HepG2 (cell line): ENCODE data around the gene RAD23A. TPM values are rescaled to one million over a fixed set of nuclear protein-coding genes. Genes with fewer than 3 reads are reported as not detected.

Experiments used
- DNMT1 ChIP-seq: sonication (generic); formaldehyde crosslinking; IDR thresholded peaks from 2 replicates; pipeline ENCODE4 v1.5.1; 2020; ENCODE audit warnings: mild to moderate bottlenecking, missing genetic modification reagents
- ELF3 ChIP-seq: IDR thresholded peaks from 2 replicates; pipeline ENCODE4 v1.6.1; 2016; ENCODE audit warnings: missing genetic modification reagents, missing compliant biosample characterization
- IKZF1 ChIP-seq: fragments of 450-650 bp; IDR thresholded peaks from 2 replicates; pipeline ENCODE4 v1.7.1; 2016
- KMT2A ChIP-seq: sonication (generic); formaldehyde crosslinking; IDR thresholded peaks from 2 replicates; pipeline ENCODE4 v1.4.0; 2020; ENCODE audit warnings: missing genetic modification reagents
- LCORL ChIP-seq, 2 experiments: fragments of 450-650 bp in 1 of 2; sonication (generic) in 1 of 2; formaldehyde crosslinking in 1 of 2; IDR thresholded peaks; 2 replicates each; pipeline versions ENCODE4 v1.5.0 to v1.6.1; 2017 to 2020; ENCODE audit warnings: antibody characterized with exemption in 1 of 2, missing genetic modification reagents in 1 of 2
- MAFF ChIP-seq: IDR thresholded peaks from 2 replicates; pipeline ENCODE4 v1.6.1; 2011; ENCODE audit warnings: low read depth, low read length, improper control_type of control experiment
- MED13 ChIP-seq: sonication (generic); formaldehyde crosslinking; IDR thresholded peaks from 2 replicates; pipeline ENCODE4 v1.5.0; 2020; ENCODE audit warnings: missing genetic modification reagents
- RARG ChIP-seq: sonication (generic); formaldehyde crosslinking; IDR thresholded peaks from 2 replicates; pipeline ENCODE4 v1.4.0; 2020; ENCODE audit warnings: low read depth, mild to moderate bottlenecking, missing genetic modification reagents
- RFX1 ChIP-seq: fragments of 450-650 bp; IDR thresholded peaks from 2 replicates; pipeline ENCODE4 v1.6.1; 2017
- RXRA ChIP-seq: sonication (generic); formaldehyde crosslinking; IDR thresholded peaks from 2 replicates; pipeline ENCODE4 v1.5.1; 2020; ENCODE audit warnings: missing genetic modification reagents
- SP4 ChIP-seq: sonication (generic); formaldehyde crosslinking; IDR thresholded peaks from 2 replicates; pipeline ENCODE4 v1.8.1; 2023; ENCODE audit warnings: mild to moderate bottlenecking, missing genetic modification reagents
- ZBTB20 ChIP-seq: sonication (generic); formaldehyde crosslinking; IDR thresholded peaks from 2 replicates; pipeline ENCODE4 v1.8.1; 2023; ENCODE audit warnings: missing genetic modification reagents, low read depth, mild to moderate bottlenecking, borderline replicate concordance
- ZBTB7A ChIP-seq: sonication (generic); formaldehyde crosslinking; IDR thresholded peaks from 2 replicates; pipeline ENCODE4 v1.8.0; 2022; ENCODE audit warnings: mild to moderate bottlenecking, missing genetic modification reagents
- ZFX ChIP-seq: sonication (generic); formaldehyde crosslinking; IDR thresholded peaks from 2 replicates; pipeline ENCODE4 v1.4.0; 2020; ENCODE audit warnings: mild to moderate bottlenecking, low read depth, missing genetic modification reagents, moderate library complexity
- ZNF232 ChIP-seq: sonication (generic); formaldehyde crosslinking; IDR thresholded peaks from 2 replicates; pipeline ENCODE4 v1.4.0; 2020; ENCODE audit warnings: missing genetic modification reagents, borderline replicate concordance
- ZNF350 ChIP-seq: sonication (generic); formaldehyde crosslinking; IDR thresholded peaks from 2 replicates; pipeline ENCODE4 v1.4.0; 2020; ENCODE audit warnings: mild to moderate bottlenecking, low read depth, missing genetic modification reagents, borderline replicate concordance
- ZNF354B ChIP-seq: sonication (generic); formaldehyde crosslinking; IDR thresholded peaks from 2 replicates; pipeline ENCODE4 v1.8.0; 2022; ENCODE audit warnings: mild to moderate bottlenecking, missing genetic modification reagents
- ZSCAN12 ChIP-seq: sonication (generic); formaldehyde crosslinking; IDR thresholded peaks from 2 replicates; pipeline ENCODE4 v1.9.0; 2021; ENCODE audit warnings: mild to moderate bottlenecking, missing genetic modification reagents
- polyA plus RNA-seq, 8 experiments: library from polyadenylated mRNA; depleted of rRNA in 3 of 8; stranded (reverse) in 7 of 8; unstranded in 1 of 8; fragments of >200 nt; fragmentation: Illumina TruSeq in 4 of 8; extraction: Trizol in 4 of 8; gene quantifications; 2 replicates each; pipeline versions ENCODE4 v1.2.1 to v1.2.3, GENCODE V29; 2011 to 2016; ENCODE audit warnings: low read depth in 4 of 8, missing spikeins in 1 of 8, mixed read lengths in 1 of 8; ENCODE audit not compliant: insufficient read depth in 1 of 8
- total RNA-seq, 5 experiments: library from RNA; depleted of rRNA; stranded (reverse); fragments of >200 nt; fragmentation: Illumina TruSeq; extraction: Trizol; gene quantifications; 2 replicates each; pipeline ENCODE4 v1.2.3, GENCODE V29; 2016; ENCODE audit warnings: low read depth in 1 of 5
- TF ChIP-seq, protein P1 (sequence below): sonication (generic); formaldehyde crosslinking; IDR thresholded peaks from 2 replicates; pipeline ENCODE4 v1.5.1; 2020; ENCODE audit warnings: mild to moderate bottlenecking, moderate library complexity, missing genetic modification reagents
- TF ChIP-seq, protein P2 (sequence below): IDR thresholded peaks from 2 replicates; pipeline ENCODE4 v1.6.1; 2016
- TF ChIP-seq, protein P3 (sequence below): sonication (generic); formaldehyde crosslinking; IDR thresholded peaks from 2 replicates; pipeline ENCODE4 v1.4.0; 2020; ENCODE audit warnings: missing genetic modification reagents, borderline replicate concordance
- TF ChIP-seq, protein P4 (sequence below): sonication (generic); formaldehyde crosslinking; IDR thresholded peaks from 2 replicates; pipeline ENCODE4 v1.5.0; 2020; ENCODE audit warnings: missing genetic modification reagents
- TF ChIP-seq, protein P5 (sequence below): sonication (generic); formaldehyde crosslinking; IDR thresholded peaks from 2 replicates; pipeline ENCODE4 v1.5.0; 2020; ENCODE audit warnings: mild to moderate bottlenecking, missing genetic modification reagents

RAD23A gene
- total and polyA plus RNA-seq, 2 of the 13 experiments (the other 11 are each of a cell fraction or from before 2014, with no cell fraction given), result 42.5 to 54.2 TPM

DNA sequence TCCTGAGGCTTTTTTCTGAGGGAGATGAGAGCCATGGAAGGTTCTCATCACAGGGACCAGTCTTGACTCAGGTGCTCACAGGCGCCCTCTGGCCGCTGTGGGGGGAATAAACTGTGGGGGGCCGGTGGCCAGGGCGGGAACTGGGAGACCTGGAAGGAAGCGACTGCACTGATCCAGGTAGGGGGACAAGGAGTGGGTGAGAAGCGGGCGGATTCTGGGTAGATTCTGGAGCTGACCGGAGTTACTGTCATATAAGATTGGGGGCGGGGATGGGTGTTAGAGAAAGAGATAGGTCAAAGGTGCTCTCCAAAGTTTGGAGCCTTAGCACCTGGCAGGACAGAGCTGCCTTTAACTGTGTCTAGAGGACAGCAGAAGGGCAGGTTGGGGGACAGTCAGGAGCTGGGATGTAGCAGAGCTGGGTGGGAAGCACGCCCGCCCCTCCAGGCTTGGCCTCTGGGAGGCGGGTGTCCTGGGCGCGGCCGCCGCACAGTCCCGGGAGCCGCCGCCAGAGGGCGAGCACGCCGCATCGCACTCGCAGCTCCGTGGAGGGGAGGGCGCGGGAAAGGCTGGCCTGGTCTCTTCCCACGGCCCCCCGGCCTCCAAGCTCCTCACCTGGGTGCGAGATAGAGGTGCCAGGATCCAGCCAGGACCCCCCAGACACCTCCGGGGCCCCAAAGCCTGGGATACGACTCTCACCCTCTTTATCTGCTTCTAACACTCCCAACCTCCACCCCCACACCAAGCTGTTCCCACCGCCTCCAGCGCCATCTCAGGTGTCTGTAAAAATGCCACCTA lies 19.6 kb downstream of the RAD23A start (continued):
- no peak for TF ChIP-seq MAFF
- TF ChIP-seq LCORL (IDR thresholded peaks at IDR 0.05), result no peak
- peak; percentile 47; the same call in 1 of the 2 replicates for TF ChIP-seq LCORL (CRISPR knock-in tag; IDR thresholded peaks at IDR 0.05)
- TF ChIP-seq ZBTB7A (CRISPR knock-in tag), result 0 out of 2 replicates have a peak, but pooled peaks have one; percentile 29
- TF ChIP-seq, protein P1, sequence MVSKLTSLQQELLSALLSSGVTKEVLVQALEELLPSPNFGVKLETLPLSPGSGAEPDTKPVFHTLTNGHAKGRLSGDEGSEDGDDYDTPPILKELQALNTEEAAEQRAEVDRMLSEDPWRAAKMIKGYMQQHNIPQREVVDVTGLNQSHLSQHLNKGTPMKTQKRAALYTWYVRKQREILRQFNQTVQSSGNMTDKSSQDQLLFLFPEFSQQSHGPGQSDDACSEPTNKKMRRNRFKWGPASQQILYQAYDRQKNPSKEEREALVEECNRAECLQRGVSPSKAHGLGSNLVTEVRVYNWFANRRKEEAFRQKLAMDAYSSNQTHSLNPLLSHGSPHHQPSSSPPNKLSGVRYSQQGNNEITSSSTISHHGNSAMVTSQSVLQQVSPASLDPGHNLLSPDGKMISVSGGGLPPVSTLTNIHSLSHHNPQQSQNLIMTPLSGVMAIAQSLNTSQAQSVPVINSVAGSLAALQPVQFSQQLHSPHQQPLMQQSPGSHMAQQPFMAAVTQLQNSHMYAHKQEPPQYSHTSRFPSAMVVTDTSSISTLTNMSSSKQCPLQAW (CRISPR knock-in tag), result peak; percentile 39; the same call in 1 of the 2 replicates
- peak; percentile 76 for TF ChIP-seq ZFX (CRISPR knock-in tag)
- TF ChIP-seq, protein P2, sequence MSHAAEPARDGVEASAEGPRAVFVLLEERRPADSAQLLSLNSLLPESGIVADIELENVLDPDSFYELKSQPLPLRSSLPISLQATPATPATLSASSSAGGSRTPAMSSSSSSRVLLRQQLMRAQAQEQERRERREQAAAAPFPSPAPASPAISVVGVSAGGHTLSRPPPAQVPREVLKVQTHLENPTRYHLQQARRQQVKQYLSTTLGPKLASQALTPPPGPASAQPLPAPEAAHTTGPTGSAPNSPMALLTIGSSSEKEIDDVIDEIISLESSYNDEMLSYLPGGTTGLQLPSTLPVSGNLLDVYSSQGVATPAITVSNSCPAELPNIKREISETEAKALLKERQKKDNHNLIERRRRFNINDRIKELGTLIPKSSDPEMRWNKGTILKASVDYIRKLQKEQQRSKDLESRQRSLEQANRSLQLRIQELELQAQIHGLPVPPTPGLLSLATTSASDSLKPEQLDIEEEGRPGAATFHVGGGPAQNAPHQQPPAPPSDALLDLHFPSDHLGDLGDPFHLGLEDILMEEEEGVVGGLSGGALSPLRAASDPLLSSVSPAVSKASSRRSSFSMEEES, result no peak
- TF ChIP-seq KMT2A, result no peak
- TF ChIP-seq, protein P3, sequence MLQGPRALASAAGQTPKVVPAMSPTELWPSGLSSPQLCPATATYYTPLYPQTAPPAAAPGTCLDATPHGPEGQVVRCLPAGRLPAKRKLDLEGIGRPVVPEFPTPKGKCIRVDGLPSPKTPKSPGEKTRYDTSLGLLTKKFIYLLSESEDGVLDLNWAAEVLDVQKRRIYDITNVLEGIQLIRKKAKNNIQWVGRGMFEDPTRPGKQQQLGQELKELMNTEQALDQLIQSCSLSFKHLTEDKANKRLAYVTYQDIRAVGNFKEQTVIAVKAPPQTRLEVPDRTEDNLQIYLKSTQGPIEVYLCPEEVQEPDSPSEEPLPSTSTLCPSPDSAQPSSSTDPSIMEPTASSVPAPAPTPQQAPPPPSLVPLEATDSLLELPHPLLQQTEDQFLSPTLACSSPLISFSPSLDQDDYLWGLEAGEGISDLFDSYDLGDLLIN, result 0 out of 2 replicates have a peak, but pooled peaks have one; percentile 54
- no peak for TF ChIP-seq RFX1
- TF ChIP-seq ZSCAN12 (CRISPR knock-in tag), result no peak
- no peak for TF ChIP-seq ELF3
- TF ChIP-seq, protein P4, sequence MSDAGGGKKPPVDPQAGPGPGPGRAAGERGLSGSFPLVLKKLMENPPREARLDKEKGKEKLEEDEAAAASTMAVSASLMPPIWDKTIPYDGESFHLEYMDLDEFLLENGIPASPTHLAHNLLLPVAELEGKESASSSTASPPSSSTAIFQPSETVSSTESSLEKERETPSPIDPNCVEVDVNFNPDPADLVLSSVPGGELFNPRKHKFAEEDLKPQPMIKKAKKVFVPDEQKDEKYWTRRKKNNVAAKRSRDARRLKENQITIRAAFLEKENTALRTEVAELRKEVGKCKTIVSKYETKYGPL, result no peak
- no peak for TF ChIP-seq RXRA
- no peak for TF ChIP-seq ZNF354B (CRISPR knock-in tag)
- TF ChIP-seq MED13 (CRISPR knock-in tag), result no peak
- no peak for TF ChIP-seq ZBTB20 (CRISPR knock-in tag)
- TF ChIP-seq SP4 (CRISPR knock-in tag), result peak; percentile 50; the same call in 1 of the 2 replicates
- no peak for TF ChIP-seq IKZF1
- TF ChIP-seq ZNF350 (CRISPR knock-in tag), result peak; percentile 34; the same call in 1 of the 2 replicates
- TF ChIP-seq, protein P5, sequence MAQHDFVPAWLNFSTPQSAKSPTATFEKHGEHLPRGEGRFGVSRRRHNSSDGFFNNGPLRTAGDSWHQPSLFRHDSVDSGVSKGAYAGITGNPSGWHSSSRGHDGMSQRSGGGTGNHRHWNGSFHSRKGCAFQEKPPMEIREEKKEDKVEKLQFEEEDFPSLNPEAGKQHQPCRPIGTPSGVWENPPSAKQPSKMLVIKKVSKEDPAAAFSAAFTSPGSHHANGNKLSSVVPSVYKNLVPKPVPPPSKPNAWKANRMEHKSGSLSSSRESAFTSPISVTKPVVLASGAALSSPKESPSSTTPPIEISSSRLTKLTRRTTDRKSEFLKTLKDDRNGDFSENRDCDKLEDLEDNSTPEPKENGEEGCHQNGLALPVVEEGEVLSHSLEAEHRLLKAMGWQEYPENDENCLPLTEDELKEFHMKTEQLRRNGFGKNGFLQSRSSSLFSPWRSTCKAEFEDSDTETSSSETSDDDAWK, result no peak
- no peak for TF ChIP-seq DNMT1 (CRISPR knock-in tag)
- TF ChIP-seq RARG (CRISPR knock-in tag), result no peak
- no peak for TF ChIP-seq ZNF232 (CRISPR knock-in tag)
